Neural cell (in vitro differentiated cells): Measurements from ENCODE around the gene FBXO24. TPM values are rescaled to one million over a fixed set of nuclear protein-coding genes. Genes with fewer than 3 reads are reported as not detected.

Experiments used
- H2AFZ ChIP-seq: fragments of 200-600, 300-800 bp; sonication (generic), shearing (Covaris generic); 2 replicates; pipeline ENCODE4 v1.6.0; 2014; ENCODE audit warnings: low read depth, mild to moderate bottlenecking, antibody characterized with exemption, low read length, moderate library complexity
- H3F3A ChIP-seq: fragments of 200-600 bp; shearing (Covaris generic); 2 replicates; pipeline ENCODE4 v1.6.1; 2016; ENCODE audit warnings: mild to moderate bottlenecking, moderate library complexity, mixed read lengths, antibody characterized with exemption, low read length; ENCODE audit not compliant: insufficient read depth, poor library complexity, severe bottlenecking
- H3K27ac ChIP-seq: fragments of 200-600, 300-800 bp; sonication (generic), shearing (Covaris generic); 2 replicates; pipeline ENCODE4 v1.5.1; 2014; ENCODE audit warnings: mild to moderate bottlenecking, low read length, moderate library complexity
- H3K27me3 ChIP-seq: fragments of 300-800, 200-600 bp; sonication (generic), shearing (Covaris generic); 2 replicates; pipeline ENCODE4 v1.6.0; 2014; ENCODE audit warnings: mild to moderate bottlenecking, low read depth, low read length, moderate library complexity; ENCODE audit not compliant: insufficient read depth
- H3K36me3 ChIP-seq: fragments of 300-800, 200-600 bp; sonication (generic), shearing (Covaris generic); 2 replicates; pipeline ENCODE4 v1.5.1; 2014; ENCODE audit warnings: mild to moderate bottlenecking, antibody characterized with exemption, low read length, moderate library complexity; ENCODE audit not compliant: insufficient read depth
- H3K4me2 ChIP-seq: fragments of 300-800, 200-600 bp; sonication (generic), shearing (Covaris generic); 2 replicates; pipeline ENCODE4 v1.6.0; 2014; ENCODE audit warnings: mild to moderate bottlenecking, low read length
- H3K4me3 ChIP-seq: fragments of 300-800, 200-600 bp; sonication (generic), shearing (Covaris generic); 2 replicates; pipeline ENCODE4 v1.5.1; 2014; ENCODE audit warnings: mild to moderate bottlenecking, low read length, moderate library complexity
- H3K79me2 ChIP-seq: fragments of 200-600 bp; shearing (Covaris generic); replicated peaks from 2 replicates; pipeline ENCODE4 v1.6.0; 2014; ENCODE audit warnings: mild to moderate bottlenecking, low read length, moderate library complexity; ENCODE audit not compliant: insufficient read depth
- H3K9ac ChIP-seq: fragments of 300-800, 200-600 bp; sonication (generic), shearing (Covaris generic); 2 replicates; pipeline ENCODE4 v1.6.1; 2016; ENCODE audit warnings: mild to moderate bottlenecking, low read length, mixed read lengths
- H3K9me2 ChIP-seq: fragments of 200-600 bp; shearing (Covaris generic); 2 replicates; pipeline ENCODE4 v1.6.1; 2016; ENCODE audit warnings: mild to moderate bottlenecking, low read length, mixed read lengths; ENCODE audit not compliant: insufficient read depth
- H3K9me3 ChIP-seq: fragments of 200-600, 300-800 bp; sonication (generic), shearing (Covaris generic); 2 replicates; pipeline ENCODE4 v1.6.1; 2016; ENCODE audit warnings: mild to moderate bottlenecking, mixed run types, low read length, moderate library complexity, mixed read lengths
- H4K20me1 ChIP-seq: fragments of 200-600 bp; shearing (Covaris generic); 2 replicates; pipeline ENCODE4 v1.6.1; 2016; ENCODE audit warnings: mild to moderate bottlenecking, mixed run types; ENCODE audit not compliant: insufficient read depth
- CTCF ChIP-seq: fragments of 450-650 bp; IDR thresholded peaks from 2 replicates; pipeline ENCODE4 v1.5.1; 2014; ENCODE audit warnings: antibody characterized with exemption, mild to moderate bottlenecking, moderate library complexity; ENCODE audit not compliant: poor library complexity, severe bottlenecking
- EP300 ChIP-seq: fragments of 450-650 bp; conservative IDR thresholded peaks from 2 replicates; pipeline ENCODE4 v1.6.1; 2014; ENCODE audit warnings: antibody characterized with exemption, mild to moderate bottlenecking, moderate library complexity; ENCODE audit not compliant: poor library complexity, severe bottlenecking
- EZH2 ChIP-seq: fragments of 200-600, 300-800 bp; shearing (Covaris generic), sonication (generic); IDR thresholded peaks from 2 replicates; pipeline ENCODE4 v1.6.1; 2014; ENCODE audit warnings: antibody characterized with exemption, low read length, borderline replicate concordance, mild to moderate bottlenecking; ENCODE audit not compliant: insufficient read depth, poor library complexity, severe bottlenecking
- MXI1 ChIP-seq: fragments of 450-650 bp; conservative IDR thresholded peaks from 2 replicates; pipeline ENCODE4 v1.6.1; 2014; ENCODE audit warnings: antibody characterized with exemption, mild to moderate bottlenecking; ENCODE audit not compliant: poor library complexity, severe bottlenecking
- POLR2AphosphoS5 ChIP-seq: IDR thresholded peaks from 2 replicates; pipeline ENCODE4 v1.6.1; 2012
- RAD21 ChIP-seq: fragments of 450-650 bp; conservative IDR thresholded peaks from 2 replicates; pipeline ENCODE4 v1.6.1; 2014; ENCODE audit warnings: antibody characterized with exemption, mild to moderate bottlenecking, moderate library complexity
- SMC3 ChIP-seq: fragments of 450-650 bp; conservative IDR thresholded peaks from 2 replicates; pipeline ENCODE4 v1.6.1; 2014; ENCODE audit warnings: antibody characterized with exemption, mild to moderate bottlenecking, moderate library complexity; ENCODE audit not compliant: poor library complexity
- TAF1 ChIP-seq: IDR thresholded peaks from 2 replicates; pipeline ENCODE4 v1.6.1; 2012; ENCODE audit warnings: low read depth
- polyA plus RNA-seq: library from polyadenylated mRNA; depleted of rRNA; stranded (reverse); fragments of >200 nt; gene quantifications from 2 replicates; pipeline ENCODE4 v1.2.3, GENCODE V29; 2014
- TF ChIP-seq, protein P1 (sequence below): IDR thresholded peaks from 2 replicates; pipeline ENCODE4 v1.6.1; 2012; ENCODE audit warnings: borderline replicate concordance

Gene FBXO24
- polyA plus RNA-seq, 1 donor from 2014 or later: 0.52 TPM

GRCh38 chr7:100627238-100627549 is 41.1 kb downstream of the FBXO24 start:
- H3K4me2 ChIP-seq: no peak overlapping the region
- no peak overlapping the region for H3K27ac ChIP-seq
- no peaks in the 10 kb centered on the region for H3K36me3 ChIP-seq
- no peak overlapping the region for H2AFZ ChIP-seq
- peak overlapping the region; percentile 59 for H3K4me3 ChIP-seq
- no peaks in the 10 kb centered on the region for H3K9me3 ChIP-seq
- H3K27me3 ChIP-seq: peaks cover 6% of the 10 kb centered on the region
- peak overlapping the region; percentile 51 for H3K9ac ChIP-seq
- TF ChIP-seq EP300 (no peak), MXI1 (no peak), CTCF (no peak), POLR2AphosphoS5 (no peak), TAF1 (no peak)
- no peaks in the 10 kb centered on the region for H4K20me1 ChIP-seq
- no peaks in the 10 kb centered on the region for H3F3A ChIP-seq
- no peaks in the 10 kb centered on the region for H3K79me2 ChIP-seq
- H3K9me2 ChIP-seq: no peaks in the 10 kb centered on the region

DNA sequence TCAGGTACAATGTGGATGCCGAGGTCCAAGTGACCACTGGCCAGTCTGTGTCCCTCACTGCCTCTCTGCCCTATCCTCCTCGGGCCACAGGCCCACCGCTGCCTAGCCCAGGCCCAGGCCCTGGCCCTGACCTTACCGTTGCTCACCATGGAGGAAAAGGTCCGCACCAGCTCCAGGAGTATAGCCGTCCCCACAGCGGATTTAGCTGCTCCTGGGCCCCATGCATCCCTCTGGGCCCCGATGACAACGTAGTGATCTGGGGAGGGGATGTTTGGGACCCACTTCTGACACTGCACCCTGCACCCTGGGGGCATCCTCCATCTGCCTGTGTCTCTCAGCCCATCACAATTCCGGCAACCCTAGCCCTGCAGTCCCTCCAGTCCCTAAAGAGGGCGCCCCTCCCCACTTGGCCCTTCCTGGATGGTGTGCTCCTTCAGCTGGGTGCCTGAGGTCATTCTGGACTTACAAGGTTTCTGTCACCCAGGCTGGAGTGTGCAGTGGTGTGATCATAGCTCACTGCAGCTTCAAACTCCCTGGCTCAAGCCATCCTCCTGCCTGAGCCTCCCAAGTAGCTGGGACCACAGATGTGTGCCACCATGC is 43.1 kb downstream of the FBXO24 start:
- no peak overlapping the region for H2AFZ ChIP-seq
- TF ChIP-seq TAF1 (no peak), SMC3 (no peak), CTCF (no peak), POLR2AphosphoS5 (no peak), MXI1 (no peak), EZH2 (no peak), RAD21 (no peak), EP300 (no peak)
- TF ChIP-seq, protein P1, sequence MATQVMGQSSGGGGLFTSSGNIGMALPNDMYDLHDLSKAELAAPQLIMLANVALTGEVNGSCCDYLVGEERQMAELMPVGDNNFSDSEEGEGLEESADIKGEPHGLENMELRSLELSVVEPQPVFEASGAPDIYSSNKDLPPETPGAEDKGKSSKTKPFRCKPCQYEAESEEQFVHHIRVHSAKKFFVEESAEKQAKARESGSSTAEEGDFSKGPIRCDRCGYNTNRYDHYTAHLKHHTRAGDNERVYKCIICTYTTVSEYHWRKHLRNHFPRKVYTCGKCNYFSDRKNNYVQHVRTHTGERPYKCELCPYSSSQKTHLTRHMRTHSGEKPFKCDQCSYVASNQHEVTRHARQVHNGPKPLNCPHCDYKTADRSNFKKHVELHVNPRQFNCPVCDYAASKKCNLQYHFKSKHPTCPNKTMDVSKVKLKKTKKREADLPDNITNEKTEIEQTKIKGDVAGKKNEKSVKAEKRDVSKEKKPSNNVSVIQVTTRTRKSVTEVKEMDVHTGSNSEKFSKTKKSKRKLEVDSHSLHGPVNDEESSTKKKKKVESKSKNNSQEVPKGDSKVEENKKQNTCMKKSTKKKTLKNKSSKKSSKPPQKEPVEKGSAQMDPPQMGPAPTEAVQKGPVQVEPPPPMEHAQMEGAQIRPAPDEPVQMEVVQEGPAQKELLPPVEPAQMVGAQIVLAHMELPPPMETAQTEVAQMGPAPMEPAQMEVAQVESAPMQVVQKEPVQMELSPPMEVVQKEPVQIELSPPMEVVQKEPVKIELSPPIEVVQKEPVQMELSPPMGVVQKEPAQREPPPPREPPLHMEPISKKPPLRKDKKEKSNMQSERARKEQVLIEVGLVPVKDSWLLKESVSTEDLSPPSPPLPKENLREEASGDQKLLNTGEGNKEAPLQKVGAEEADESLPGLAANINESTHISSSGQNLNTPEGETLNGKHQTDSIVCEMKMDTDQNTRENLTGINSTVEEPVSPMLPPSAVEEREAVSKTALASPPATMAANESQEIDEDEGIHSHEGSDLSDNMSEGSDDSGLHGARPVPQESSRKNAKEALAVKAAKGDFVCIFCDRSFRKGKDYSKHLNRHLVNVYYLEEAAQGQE: no peak
- H3K9ac ChIP-seq: no peak overlapping the region
- no peaks in the 10 kb centered on the region for H3K36me3 ChIP-seq
- H3K4me2 ChIP-seq: no peak overlapping the region
- H4K20me1 ChIP-seq: no peaks in the 10 kb centered on the region
- no peaks in the 10 kb centered on the region for H3K9me2 ChIP-seq
- no peak overlapping the region for H3K4me3 ChIP-seq
- H3K9me3 ChIP-seq: no peaks in the 10 kb centered on the region
- peaks cover 26% of the 10 kb centered on the region for H3K27me3 ChIP-seq
- H3K27ac ChIP-seq: no peak overlapping the region
- H3K79me2 ChIP-seq: no peaks in the 10 kb centered on the region
- no peaks in the 10 kb centered on the region for H3F3A ChIP-seq
